CD14-positive monocyte (primary cell): ENCODE data around the gene DLGAP4. TPM values are rescaled to one million over a fixed set of nuclear protein-coding genes. Genes with fewer than 3 reads are reported as not detected.

Experiments used
- DNase-seq, 3 donors: peaks; one replicate each; pipeline ENCODE4 v3.0.0-alpha.2; 2011 to 2022
- H2AFZ ChIP-seq: 2 replicates; pipeline ENCODE4 v1.6.0; 2012; ENCODE audit warnings: mild to moderate bottlenecking, low read depth, low read length, inconsistent platforms; ENCODE audit not compliant: insufficient read depth, poor library complexity, severe bottlenecking
- H3K27ac ChIP-seq, 2 donors: 1 replicate in 1 of 2; 2 replicates in 1 of 2; pipeline ENCODE4 v1.5.1; 2012 to 2013; ENCODE audit warnings: low read length in 2 of 2, control low read depth in 1 of 2, inconsistent platforms in 1 of 2, low read depth in 1 of 2, mild to moderate bottlenecking in 1 of 2
- H3K27me3 ChIP-seq, 2 donors: one replicate each; pipeline versions ENCODE4 v1.6.0 to v1.6.1; 2011 to 2013; ENCODE audit warnings: low read length in 2 of 2; ENCODE audit not compliant: control insufficient read depth in 2 of 2, insufficient read depth in 2 of 2
- H3K36me3 ChIP-seq, 2 donors: replicated peaks in 1 of 2; 1 replicate in 1 of 2; 2 replicates in 1 of 2; pipeline versions ENCODE4 v1.5.1 to v1.6.1; 2012 to 2013; ENCODE audit warnings: low read length in 2 of 2, control low read depth in 1 of 2, inconsistent platforms in 1 of 2, mild to moderate bottlenecking in 1 of 2; ENCODE audit not compliant: insufficient read depth in 2 of 2, control insufficient read depth in 1 of 2
- H3K4me1 ChIP-seq, 2 donors: 1 replicate in 1 of 2; 2 replicates in 1 of 2; pipeline versions ENCODE4 v1.5.1 to v1.6.1; 2012 to 2013; ENCODE audit warnings: low read length in 2 of 2, control low read depth in 1 of 2, inconsistent platforms in 1 of 2, mild to moderate bottlenecking in 1 of 2, moderate library complexity in 1 of 2; ENCODE audit not compliant: insufficient read depth in 2 of 2, control insufficient read depth in 1 of 2
- H3K4me2 ChIP-seq: replicated peaks from 2 replicates; pipeline ENCODE3; 2012; ENCODE audit warnings: low read length, moderate library complexity, mild to moderate bottlenecking; ENCODE audit not compliant: poor library complexity, severe bottlenecking; ENCODE audit errors: extremely low read depth
- H3K4me3 ChIP-seq, 3 experiments: fragments of 200-600 bp in 1 of 3; sonication (generic) in 1 of 3; replicated peaks in 1 of 3; 1 replicate in 2 of 3; 2 replicates in 1 of 3; pipeline ENCODE4 v1.5.1; 2011 to 2013; ENCODE audit warnings: low read length in 3 of 3, mild to moderate bottlenecking in 3 of 3, control low read depth in 2 of 3, low read depth in 2 of 3, inconsistent platforms in 1 of 3, moderate library complexity in 1 of 3
- H3K79me2 ChIP-seq: 2 replicates; pipeline ENCODE4 v1.6.0; 2012; ENCODE audit warnings: mild to moderate bottlenecking, control low read depth, inconsistent platforms, low read length, moderate library complexity; ENCODE audit not compliant: insufficient read depth
- H3K9ac ChIP-seq: 2 replicates; pipeline ENCODE4 v1.6.0; 2017; ENCODE audit warnings: low read length, mild to moderate bottlenecking; ENCODE audit not compliant: insufficient read depth, poor library complexity, severe bottlenecking
- H3K9me3 ChIP-seq, 2 donors: replicated peaks in 1 of 2; 1 replicate in 1 of 2; 2 replicates in 1 of 2; pipeline versions ENCODE4 v1.5.1 to v1.6.1; 2012 to 2013; ENCODE audit warnings: low read length in 2 of 2, control low read depth in 1 of 2; ENCODE audit not compliant: control insufficient read depth in 1 of 2, insufficient read depth in 1 of 2
- H4K20me1 ChIP-seq: 2 replicates; pipeline ENCODE4 v1.6.0; 2012; ENCODE audit warnings: mild to moderate bottlenecking, low read length, control low read depth, moderate library complexity; ENCODE audit not compliant: insufficient read depth
- H3K27ac Mint-ChIP-seq, 7 donors: one replicate each; pipeline ENCODE4 v1.8.0; 2020; ENCODE audit warnings: mild to moderate bottlenecking in 7 of 7, mixed read lengths in 7 of 7, moderate library complexity in 6 of 7, inconsistent platforms in 2 of 7
- H3K27me3 Mint-ChIP-seq, 3 donors: one replicate each; pipeline ENCODE4 v1.8.0; 2021 to 2022; ENCODE audit warnings: low read depth in 3 of 3, mild to moderate bottlenecking in 3 of 3, mixed read lengths in 3 of 3, moderate library complexity in 3 of 3, inconsistent platforms in 1 of 3
- H3K36me3 Mint-ChIP-seq, 2 donors: one replicate each; pipeline ENCODE4 v1.8.0; 2020; ENCODE audit warnings: mixed read lengths in 2 of 2, inconsistent platforms in 1 of 2, mild to moderate bottlenecking in 1 of 2
- H3K4me1 Mint-ChIP-seq: one replicate; pipeline ENCODE4 v1.8.0; 2020; ENCODE audit warnings: mild to moderate bottlenecking, mixed read lengths
- H3K4me3 Mint-ChIP-seq, 2 donors: one replicate each; pipeline ENCODE4 v1.8.0; 2020; ENCODE audit warnings: mild to moderate bottlenecking in 2 of 2, mixed read lengths in 2 of 2, moderate library complexity in 1 of 2
- H3K9me3 Mint-ChIP-seq, 7 donors: one replicate each; pipeline ENCODE4 v1.8.0; 2020 to 2022; ENCODE audit warnings: mixed read lengths in 7 of 7, mild to moderate bottlenecking in 6 of 7, moderate library complexity in 6 of 7, inconsistent platforms in 2 of 7
- WGBS: methylation state at CpG from one replicate; pipeline ENCODE4 v1.1.5; 2013; ENCODE audit warnings: missing lambda C conversion rate; ENCODE audit not compliant: insufficient coverage; 5-methylcytosine and 5-hydroxymethylcytosine counted together
- intact Hi-C, 2 donors: fragments of 100-400 bp; cut with micrococcal nuclease; formaldehyde crosslinking; loops; one replicate each; pipeline versions ENCODE4 v1.15.0 to v1.15.1; 2023
- polyA plus RNA-seq, 3 donors: library from polyadenylated mRNA; depleted of rRNA in 1 of 3; unstranded in 2 of 3; stranded (reverse) in 1 of 3; fragments of 300-500 nt in 2 of 3; fragments of >200 nt in 1 of 3; fragmentation: Illumina TruSeq in 2 of 3; gene quantifications; 1 replicate in 2 of 3; 2 replicates in 1 of 3; pipeline ENCODE4 v1.2.3, GENCODE V29; 2012 to 2021
- TF ChIP-seq, protein P1 (sequence below): fragments of 200-600 bp; IDR thresholded peaks from one replicate; pipeline ENCODE4 v1.8.0; 2022; ENCODE audit warnings: antibody characterized with exemption, mild to moderate bottlenecking

The DLGAP4 gene
- polyA plus RNA-seq, 3 donors, result 9.9 to 52.7 (median 17.6) TPM

DNA sequence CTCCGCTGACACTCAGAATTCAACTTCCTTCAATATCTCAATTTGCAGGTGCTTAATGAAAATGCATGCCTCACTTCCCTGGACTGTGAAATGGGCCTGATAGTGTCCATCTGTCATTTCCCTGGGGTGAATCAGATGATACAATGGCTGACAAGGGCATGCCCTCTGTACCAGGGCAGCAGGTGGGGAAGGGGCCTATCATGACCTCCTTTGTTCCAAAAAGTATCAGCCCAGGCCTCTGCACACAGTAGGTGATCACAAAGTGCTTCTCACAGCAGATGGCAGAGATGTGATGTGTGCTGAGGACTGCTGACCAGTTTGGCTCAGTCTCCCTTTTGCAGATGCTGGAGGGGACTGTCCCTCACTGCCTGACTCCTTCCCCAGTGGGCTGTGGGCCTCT is 44.3 kb downstream of the DLGAP4 start:
- no peak overlapping the region for H3K4me3 Mint-ChIP-seq
- Histone ChIP-seq H3K9me3 (no peaks in the 10 kb centered on the region), H3K9ac (no peak overlapping the region), H3K4me2 (no peak overlapping the region), H2AFZ (no peak overlapping the region), H4K20me1 (no peaks in the 10 kb centered on the region), H3K4me3 (no peak overlapping the region), H3K79me2 (no peaks in the 10 kb centered on the region), H3K27ac (no peak overlapping the region), H3K4me1 (no peaks in the 10 kb centered on the region), H3K36me3 (no peaks in the 10 kb centered on the region), H3K27me3 (no peaks in the 10 kb centered on the region)
- peaks cover 6 to 10% (median 7%) of the 10 kb centered on the region in 3 donors for H3K27me3 Mint-ChIP-seq
- no peaks in the 10 kb centered on the region for H3K9me3 Mint-ChIP-seq
- no peaks in the 10 kb centered on the region for H3K36me3 Mint-ChIP-seq
- intact Hi-C loops, result no loop called here
- no peaks in the 10 kb centered on the region for H3K4me1 Mint-ChIP-seq
- TF ChIP-seq, protein P1, sequence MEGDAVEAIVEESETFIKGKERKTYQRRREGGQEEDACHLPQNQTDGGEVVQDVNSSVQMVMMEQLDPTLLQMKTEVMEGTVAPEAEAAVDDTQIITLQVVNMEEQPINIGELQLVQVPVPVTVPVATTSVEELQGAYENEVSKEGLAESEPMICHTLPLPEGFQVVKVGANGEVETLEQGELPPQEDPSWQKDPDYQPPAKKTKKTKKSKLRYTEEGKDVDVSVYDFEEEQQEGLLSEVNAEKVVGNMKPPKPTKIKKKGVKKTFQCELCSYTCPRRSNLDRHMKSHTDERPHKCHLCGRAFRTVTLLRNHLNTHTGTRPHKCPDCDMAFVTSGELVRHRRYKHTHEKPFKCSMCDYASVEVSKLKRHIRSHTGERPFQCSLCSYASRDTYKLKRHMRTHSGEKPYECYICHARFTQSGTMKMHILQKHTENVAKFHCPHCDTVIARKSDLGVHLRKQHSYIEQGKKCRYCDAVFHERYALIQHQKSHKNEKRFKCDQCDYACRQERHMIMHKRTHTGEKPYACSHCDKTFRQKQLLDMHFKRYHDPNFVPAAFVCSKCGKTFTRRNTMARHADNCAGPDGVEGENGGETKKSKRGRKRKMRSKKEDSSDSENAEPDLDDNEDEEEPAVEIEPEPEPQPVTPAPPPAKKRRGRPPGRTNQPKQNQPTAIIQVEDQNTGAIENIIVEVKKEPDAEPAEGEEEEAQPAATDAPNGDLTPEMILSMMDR, result no peak
- H3K27ac Mint-ChIP-seq, result peak overlapping the region in 1 of 7 donors; percentile 30
- WGBS, result 100% methylated on average over 1 of the region's 1 CpG
- no peak for DNase-seq

DNA sequence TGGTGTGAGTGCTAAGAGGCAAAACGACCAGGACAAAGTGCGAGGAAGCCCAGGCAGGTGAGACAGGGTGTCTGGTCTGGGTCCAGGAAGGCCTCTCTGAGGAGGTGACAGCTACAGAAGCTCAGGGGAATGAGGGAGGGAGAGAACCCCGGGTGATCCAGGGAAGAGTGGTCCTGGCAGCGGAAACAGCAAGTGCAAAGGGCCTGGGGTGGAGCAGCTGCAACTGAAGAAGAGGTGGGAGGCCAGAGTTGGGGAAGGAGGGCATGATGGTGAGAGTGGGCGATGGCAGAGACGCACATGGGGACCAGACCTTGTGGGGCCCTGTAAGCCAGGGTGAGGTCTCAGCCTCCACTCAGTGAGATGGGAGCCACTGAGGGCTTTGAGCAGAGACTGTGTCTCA is 45.8 kb downstream of the DLGAP4 start:
- intact Hi-C loops, result no loop called here
- Mint-ChIP-seq H3K27me3 (peaks cover 6 to 8% (median 7%) of the 10 kb centered on the region in 3 donors), H3K9me3 (peaks cover 0 to under 1% (median 0%) of the 10 kb centered on the region in 7 donors), H3K4me1 (no peaks in the 10 kb centered on the region), H3K27ac (peak overlapping the region in 1 of 7 donors; percentile 50), H3K4me3 (no peak overlapping the region), H3K36me3 (no peaks in the 10 kb centered on the region)
- H4K20me1 ChIP-seq, result no peaks in the 10 kb centered on the region
- TF ChIP-seq, protein P1, result no peak
- no peaks in the 10 kb centered on the region for H3K9me3 ChIP-seq
- H3K79me2 ChIP-seq, result no peaks in the 10 kb centered on the region
- H3K4me3 ChIP-seq, result no peak overlapping the region
- no peak overlapping the region for H2AFZ ChIP-seq
- no peaks in the 10 kb centered on the region for H3K36me3 ChIP-seq
- no peak for DNase-seq
- H3K4me1 ChIP-seq, result no peaks in the 10 kb centered on the region
- no peak overlapping the region for H3K4me2 ChIP-seq
- H3K27ac ChIP-seq, result no peak overlapping the region
- WGBS, result 93% methylated on average over 6 of the region's 6 CpGs
- H3K27me3 ChIP-seq, result no peaks in the 10 kb centered on the region
- no peak overlapping the region for H3K9ac ChIP-seq
